ENCODE results near the gene GEMIN2.
"Not testable (repeated sequence)": the region's sequence is repeated elsewhere in the genome, so short reads cannot be mapped to it uniquely, and the experiment has no call there.

The GEMIN2 gene

DNA sequence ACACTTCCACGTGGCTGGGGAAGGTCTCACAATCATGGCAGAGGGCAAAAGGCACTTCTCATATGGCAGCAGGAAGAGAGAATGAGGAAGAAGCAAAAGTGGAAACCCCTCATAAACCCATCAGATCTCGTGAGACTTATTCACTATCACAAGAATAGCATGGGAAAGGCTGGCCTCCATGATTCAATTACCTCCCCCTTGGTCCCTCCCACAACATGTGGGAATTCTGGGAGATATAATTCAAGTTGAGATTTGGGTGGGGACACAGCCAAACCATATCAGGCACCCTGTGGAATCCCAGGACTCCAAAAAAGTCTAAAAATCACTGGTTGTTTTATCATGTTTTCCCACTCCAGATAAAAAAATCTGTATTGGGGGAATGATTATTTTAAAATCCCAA is 29.1 kb downstream of the GEMIN2 start:
- Mint-ChIP-seq H3K36me3 (peaks cover 23% of the 10 kb centered on the region), H3K27ac (peak overlapping the region; percentile 77)
- H3K4me3 Mint-ChIP-seq; H3K4me1 Mint-ChIP-seq; ATAC-seq (ENCODE audit: low read depth); DNase-seq (ENCODE audit: low spot score in 2 of 2); H3K9me3 Mint-ChIP-seq; H3K27me3 Mint-ChIP-seq: not testable (repeated sequence)

DNA sequence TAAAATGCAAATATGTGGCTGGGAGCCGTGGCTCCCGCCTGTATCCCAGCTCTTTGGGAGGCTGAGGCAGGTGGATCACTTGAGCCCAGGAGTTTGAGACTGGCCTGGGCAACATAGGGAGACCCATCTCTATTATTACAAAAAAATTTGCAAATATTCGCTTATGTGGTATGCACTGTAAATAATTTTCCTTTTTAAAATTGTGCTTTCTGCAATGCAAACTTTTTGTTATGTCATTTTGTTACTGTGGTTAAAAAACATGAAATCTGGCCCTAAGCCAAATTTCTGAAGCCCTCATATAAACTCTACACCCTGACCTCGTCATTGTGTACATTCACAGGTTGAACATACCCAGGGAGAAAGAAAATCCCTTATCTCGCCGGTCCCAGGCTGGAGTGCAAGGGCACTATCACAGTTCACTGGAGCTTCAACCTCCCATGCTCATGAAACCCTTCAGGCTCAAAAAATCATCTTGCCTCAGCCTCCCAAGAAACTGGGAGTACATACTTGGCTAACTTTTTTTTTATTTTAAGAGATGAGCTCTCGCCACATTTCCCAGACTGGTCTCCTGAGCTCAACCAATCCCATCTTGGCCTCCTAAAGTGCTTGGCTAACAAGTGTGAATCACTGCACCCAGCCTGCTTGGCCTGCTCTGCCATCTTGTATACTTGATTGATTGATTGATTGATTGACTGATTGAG is 31.3 kb downstream of the GEMIN2 start:
- H3K9me3 Mint-ChIP-seq = peaks cover 3% of the 10 kb centered on the region
- no peak overlapping the region for H3K27ac Mint-ChIP-seq
- H3K27me3 Mint-ChIP-seq = no peaks in the 10 kb centered on the region
- H3K4me1 Mint-ChIP-seq = peaks cover 6% of the 10 kb centered on the region
- ATAC-seq (ENCODE audit: low read depth) (no peak), DNase-seq (ENCODE audit: low spot score in 2 of 2) (no peak)
- H3K4me3 Mint-ChIP-seq = no peak overlapping the region
- peaks cover 22% of the 10 kb centered on the region for H3K36me3 Mint-ChIP-seq

DNA sequence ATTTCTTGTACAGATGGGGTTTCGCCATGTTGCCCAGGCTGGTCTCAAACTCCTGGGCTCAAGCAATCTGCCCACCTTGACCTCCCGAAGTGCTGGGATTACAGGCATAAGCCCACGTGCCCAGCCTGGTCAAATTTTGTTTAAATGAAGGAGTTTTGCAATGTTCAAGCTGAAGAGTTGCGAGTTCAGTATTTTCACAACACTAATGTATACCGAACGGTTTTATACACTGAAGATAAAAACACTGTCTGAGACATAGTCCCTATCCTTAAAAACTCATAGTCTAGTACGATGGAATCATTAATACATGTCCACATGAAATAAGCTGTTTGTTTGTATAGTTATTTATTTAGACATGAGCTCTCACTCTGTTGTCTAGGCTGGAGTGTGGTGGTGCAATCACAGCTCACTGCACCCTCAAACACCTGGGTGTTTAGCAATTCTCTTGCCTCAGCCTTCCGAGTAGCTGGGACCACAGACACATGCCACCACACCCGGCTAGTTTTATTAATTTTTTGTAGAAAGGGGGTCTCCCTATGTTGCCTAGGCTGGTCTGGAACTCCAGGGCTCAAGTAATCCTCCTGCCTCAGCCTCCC is 40.6 kb downstream of the GEMIN2 start:
- no peak for DNase-seq (ENCODE audit: low spot score in 2 of 2)
- H3K36me3 Mint-ChIP-seq = peaks cover 19% of the 10 kb centered on the region
- no peaks in the 10 kb centered on the region for H3K4me1 Mint-ChIP-seq
- ATAC-seq (ENCODE audit: low read depth) = no peak
- H3K9me3 Mint-ChIP-seq = no peaks in the 10 kb centered on the region
- no peak overlapping the region for H3K27ac Mint-ChIP-seq
- no peaks in the 10 kb centered on the region for H3K27me3 Mint-ChIP-seq
- no peak overlapping the region for H3K4me3 Mint-ChIP-seq

DNA sequence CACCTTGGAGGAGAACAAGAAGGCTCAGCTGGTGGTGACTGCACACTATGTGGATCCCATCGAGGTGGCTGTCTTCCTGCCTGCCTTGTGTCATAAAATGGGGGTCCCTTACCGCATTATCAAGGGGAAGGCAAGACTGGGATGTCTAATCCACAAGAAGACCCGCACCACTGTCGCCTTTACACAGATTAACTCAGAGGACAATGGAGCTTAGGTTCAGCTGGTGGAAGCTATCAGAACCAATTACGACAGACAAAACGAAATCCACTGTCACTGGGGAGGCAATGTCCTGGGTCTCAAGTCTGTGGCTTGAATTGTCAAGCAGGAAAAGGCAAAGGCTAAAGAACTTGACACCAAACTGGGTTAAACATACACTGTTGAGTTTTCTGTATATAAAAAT is 43.4 kb downstream of the GEMIN2 start:
- H3K4me3 Mint-ChIP-seq = no peak overlapping the region
- peaks cover 6% of the 10 kb centered on the region for H3K4me1 Mint-ChIP-seq
- ATAC-seq (ENCODE audit: low read depth) (no peak), DNase-seq (ENCODE audit: low spot score in 2 of 2) (no peak)
- peaks cover 17% of the 10 kb centered on the region for H3K36me3 Mint-ChIP-seq
- H3K27ac Mint-ChIP-seq = no peak overlapping the region
- no peaks in the 10 kb centered on the region for H3K9me3 Mint-ChIP-seq
- H3K27me3 Mint-ChIP-seq = no peaks in the 10 kb centered on the region

DNA sequence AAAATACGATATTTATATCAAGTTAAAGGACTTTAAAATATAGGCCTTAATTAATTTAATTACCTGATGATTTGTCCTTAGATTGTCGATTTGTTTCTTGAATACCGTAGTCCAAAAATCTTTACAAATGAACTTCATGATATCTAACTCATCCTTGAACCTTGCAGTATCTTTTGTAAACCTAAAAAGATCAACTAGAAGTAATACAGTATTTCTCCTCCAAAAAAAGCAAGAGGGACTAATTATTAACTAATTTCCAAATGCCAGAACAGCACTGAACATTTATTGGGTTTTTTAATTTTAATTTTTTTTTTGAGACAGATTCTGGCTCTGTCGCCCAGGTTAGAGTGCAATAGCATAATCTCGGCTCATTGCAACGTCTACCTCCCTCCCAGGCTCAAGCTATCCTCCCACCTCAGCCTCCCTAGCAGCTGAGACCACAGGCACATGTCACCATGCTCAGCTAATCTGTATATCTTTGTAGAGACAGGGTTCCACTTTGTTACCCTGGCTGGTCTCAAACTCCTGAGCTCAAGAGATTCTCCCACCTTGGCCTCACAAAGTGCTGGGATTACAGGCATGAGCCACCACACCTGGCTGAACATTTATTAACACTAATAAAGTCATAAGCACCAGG is 44.2 kb downstream of the GEMIN2 start:
- ATAC-seq (ENCODE audit: low read depth) (no peak), DNase-seq (ENCODE audit: low spot score in 2 of 2) (no peak)
- Mint-ChIP-seq H3K27me3 (no peaks in the 10 kb centered on the region), H3K4me3 (no peak overlapping the region), H3K4me1 (peaks cover 9% of the 10 kb centered on the region), H3K9me3 (no peaks in the 10 kb centered on the region), H3K36me3 (peaks cover 18% of the 10 kb centered on the region), H3K27ac (no peak overlapping the region)

DNA sequence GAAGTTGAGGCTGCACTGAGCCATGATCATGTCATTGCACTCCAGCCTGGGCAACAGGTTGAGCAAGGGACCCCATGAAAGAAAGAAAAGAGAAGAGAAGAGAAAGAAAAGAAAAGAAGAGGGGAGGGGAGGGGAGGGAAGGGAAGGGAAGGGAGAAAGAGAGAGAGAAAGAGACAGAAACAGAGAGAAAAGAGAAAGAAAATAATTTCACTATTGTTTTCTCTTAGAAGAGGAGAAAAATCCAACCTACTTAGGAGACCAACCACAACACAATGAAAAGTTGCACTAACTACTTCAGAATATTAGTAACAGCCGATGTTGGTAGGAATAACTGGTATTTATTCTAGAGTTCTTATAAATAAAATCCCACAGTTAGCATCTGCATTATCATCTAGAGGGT is 46.4 kb downstream of the GEMIN2 start:
- Mint-ChIP-seq H3K9me3 (no peaks in the 10 kb centered on the region), H3K27ac (no peak overlapping the region), H3K4me1 (peaks cover 15% of the 10 kb centered on the region), H3K36me3 (peaks cover 21% of the 10 kb centered on the region), H3K4me3 (no peak overlapping the region), H3K27me3 (no peaks in the 10 kb centered on the region)
- DNase-seq (ENCODE audit: low spot score in 2 of 2) = no peak
- ATAC-seq (ENCODE audit: low read depth) = no peak

DNA sequence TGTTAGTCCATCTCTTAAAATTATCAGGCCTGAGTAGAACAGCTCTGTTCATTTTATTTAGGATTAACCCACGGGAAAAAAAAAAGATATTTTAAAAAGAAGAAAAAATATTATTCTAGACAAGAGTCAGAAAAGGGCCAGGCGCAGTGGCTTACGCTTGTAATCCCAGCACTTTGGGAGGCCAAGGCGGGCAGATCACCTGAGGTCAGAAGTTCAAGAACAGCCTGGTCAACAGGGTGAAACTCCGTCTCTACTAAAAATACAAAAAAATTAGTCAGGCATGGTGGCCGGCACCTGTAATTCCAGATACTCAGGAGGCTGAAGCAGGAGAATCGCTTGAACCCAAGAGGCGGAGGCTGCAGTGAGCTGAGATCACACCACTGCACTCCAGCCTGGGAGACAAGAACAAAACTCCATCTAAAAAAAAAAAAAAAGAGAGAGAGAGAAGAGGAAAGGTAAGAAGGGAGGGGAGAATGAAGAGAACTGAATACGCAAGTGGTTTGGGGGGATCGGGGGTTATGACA is 53.7 kb downstream of the GEMIN2 start:
- H3K27ac Mint-ChIP-seq; H3K9me3 Mint-ChIP-seq; H3K4me3 Mint-ChIP-seq; H3K36me3 Mint-ChIP-seq; H3K27me3 Mint-ChIP-seq; DNase-seq (ENCODE audit: low spot score in 2 of 2); ATAC-seq (ENCODE audit: low read depth): not testable (repeated sequence)
- peaks cover 18% of the 10 kb centered on the region for H3K4me1 Mint-ChIP-seq

DNA sequence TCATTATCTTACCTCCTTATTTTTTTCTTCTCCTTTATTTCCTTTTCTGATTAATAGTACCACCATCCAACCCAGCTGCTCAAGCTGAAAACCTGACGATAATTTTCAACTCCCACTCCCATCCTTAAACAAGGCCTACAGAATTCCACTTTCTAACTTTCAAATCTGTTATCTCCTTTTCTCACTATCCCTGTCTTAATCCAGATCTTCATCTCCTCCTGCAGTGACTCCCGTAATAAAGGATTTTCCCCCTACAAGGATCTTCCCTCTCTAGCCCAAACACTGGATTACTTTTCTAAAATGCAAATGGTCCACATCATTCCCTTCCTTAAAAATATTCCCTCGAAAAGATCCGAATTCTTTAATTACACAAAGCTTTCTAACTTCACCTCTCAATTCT is 54.5 kb downstream of the GEMIN2 start:
- H3K27me3 Mint-ChIP-seq = no peaks in the 10 kb centered on the region
- peak overlapping the region; percentile 1 for H3K27ac Mint-ChIP-seq
- ATAC-seq (ENCODE audit: low read depth) (no peak), DNase-seq (ENCODE audit: low spot score in 2 of 2) (no peak)
- H3K4me3 Mint-ChIP-seq = peak overlapping the region; percentile 40
- peaks cover 5% of the 10 kb centered on the region for H3K36me3 Mint-ChIP-seq
- H3K4me1 Mint-ChIP-seq = peaks cover 18% of the 10 kb centered on the region
- no peaks in the 10 kb centered on the region for H3K9me3 Mint-ChIP-seq

DNA sequence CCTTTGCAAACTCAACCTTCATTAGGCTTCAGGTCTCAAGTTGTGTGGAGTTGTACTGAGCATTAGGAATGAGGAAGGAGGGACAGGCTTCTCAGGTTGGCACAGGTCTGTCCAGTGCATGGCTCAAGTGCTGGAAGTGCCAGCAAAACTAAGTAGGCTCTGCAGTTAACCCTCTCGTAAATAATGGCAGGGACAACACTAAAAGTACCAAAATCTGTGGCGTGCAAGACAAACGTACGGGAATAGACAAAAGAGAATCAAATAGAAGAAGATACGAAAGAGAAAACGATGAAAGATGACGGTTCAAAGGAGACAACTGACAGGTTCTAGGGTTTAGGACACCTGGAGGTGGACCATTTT is 55.4 kb downstream of the GEMIN2 start:
- Mint-ChIP-seq H3K36me3 (peaks cover 2% of the 10 kb centered on the region), H3K27ac (peak overlapping the region; percentile 97), H3K9me3 (no peaks in the 10 kb centered on the region), H3K4me3 (peak overlapping the region; percentile 85), H3K4me1 (peaks cover 20% of the 10 kb centered on the region), H3K27me3 (no peaks in the 10 kb centered on the region)
- DNase-seq (ENCODE audit: low spot score in 2 of 2) (no peak), ATAC-seq (ENCODE audit: low read depth) (no peak)

DNA sequence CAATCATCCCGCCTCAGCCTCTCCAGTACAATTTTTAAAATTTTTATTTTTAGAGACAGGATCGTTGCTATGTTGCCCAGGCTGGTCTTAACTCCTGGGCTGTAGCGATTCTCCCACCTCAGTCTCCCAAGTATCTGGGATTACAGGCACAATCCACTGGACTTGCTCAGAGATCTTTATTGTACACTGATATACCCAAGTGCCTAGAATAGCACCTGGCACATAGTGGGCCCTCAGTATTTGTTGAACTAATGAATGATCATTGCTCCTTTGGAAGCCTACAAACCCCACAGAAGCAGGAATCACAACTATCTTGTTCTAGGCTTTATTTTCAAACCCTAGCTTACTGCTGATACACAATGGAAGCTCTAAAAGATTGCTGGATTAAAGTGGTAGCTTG is 59.1 kb downstream of the GEMIN2 start:
- peak overlapping the region; percentile 41 for H3K4me3 Mint-ChIP-seq
- H3K9me3 Mint-ChIP-seq = no peaks in the 10 kb centered on the region
- ATAC-seq (ENCODE audit: low read depth) (no peak), DNase-seq (ENCODE audit: low spot score in 2 of 2) (no peak)
- peaks cover 9% of the 10 kb centered on the region for H3K36me3 Mint-ChIP-seq
- peaks cover 18% of the 10 kb centered on the region for H3K4me1 Mint-ChIP-seq
- H3K27ac Mint-ChIP-seq = peak overlapping the region; percentile 41
- no peaks in the 10 kb centered on the region for H3K27me3 Mint-ChIP-seq

DNA sequence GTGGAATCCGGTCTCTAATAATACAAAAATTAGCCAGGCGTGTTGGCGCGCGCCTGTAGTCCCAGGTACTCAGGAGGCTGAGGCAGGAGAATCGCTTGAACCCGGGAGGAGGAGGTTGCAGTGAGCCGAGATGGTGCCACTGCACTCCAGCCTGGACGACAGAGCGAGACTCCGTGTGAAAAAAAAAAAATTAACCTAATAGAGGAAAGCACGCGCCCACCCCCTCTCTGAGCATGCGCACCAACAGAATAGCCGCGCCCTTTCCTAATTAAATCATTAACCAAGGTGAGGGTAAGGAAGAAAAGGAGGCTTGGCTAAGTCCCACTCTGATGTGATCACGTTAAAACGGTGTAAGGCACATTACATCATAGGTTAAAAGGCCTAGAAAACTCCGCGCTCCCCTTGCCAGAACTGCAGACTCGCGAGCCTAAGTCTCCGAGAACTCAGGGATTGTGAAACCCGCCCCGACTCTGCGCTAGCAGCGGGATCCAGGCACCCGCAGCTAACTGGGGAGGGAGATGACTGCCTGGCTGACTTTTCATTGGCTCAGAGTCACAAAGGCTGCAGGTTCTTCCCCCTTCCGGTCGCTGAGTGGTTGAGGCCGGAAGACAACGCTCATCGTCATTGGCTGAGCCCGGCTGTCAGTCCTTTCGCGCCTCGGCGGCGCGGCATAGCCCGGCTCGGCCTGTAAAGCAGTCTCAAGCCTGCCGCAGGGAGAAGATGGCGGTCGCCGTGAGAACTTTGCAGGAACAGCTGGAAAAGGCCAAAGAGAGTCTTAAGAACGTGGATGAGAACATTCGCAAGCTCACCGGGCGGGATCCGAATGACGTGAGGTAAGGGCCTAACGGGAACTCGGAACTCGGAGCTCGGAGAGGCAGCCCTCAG is 60.7 kb downstream of the GEMIN2 start, which contains the start of gene PNN:
Gene PNN (plus strand): TSS at position 695 of the 885 bp plus-strand sequence. CDS start 26 bp downstream, at position 721.
- Mint-ChIP-seq H3K36me3 (peaks cover 16% of the 10 kb centered on the region), H3K9me3 (no peaks in the 10 kb centered on the region), H3K27ac (peak within 1 kb of the TSS; percentile 98), H3K4me1 (peaks cover 7% of the 10 kb centered on the region), H3K4me3 (peak within 1 kb of the TSS; percentile 95), H3K27me3 (no peaks in the 10 kb centered on the region)
- peak; percentile 80 to 95 for DNase-seq (ENCODE audit: low spot score in 2 of 2)
- ATAC-seq (ENCODE audit: low read depth) = peak; percentile 81

DNA sequence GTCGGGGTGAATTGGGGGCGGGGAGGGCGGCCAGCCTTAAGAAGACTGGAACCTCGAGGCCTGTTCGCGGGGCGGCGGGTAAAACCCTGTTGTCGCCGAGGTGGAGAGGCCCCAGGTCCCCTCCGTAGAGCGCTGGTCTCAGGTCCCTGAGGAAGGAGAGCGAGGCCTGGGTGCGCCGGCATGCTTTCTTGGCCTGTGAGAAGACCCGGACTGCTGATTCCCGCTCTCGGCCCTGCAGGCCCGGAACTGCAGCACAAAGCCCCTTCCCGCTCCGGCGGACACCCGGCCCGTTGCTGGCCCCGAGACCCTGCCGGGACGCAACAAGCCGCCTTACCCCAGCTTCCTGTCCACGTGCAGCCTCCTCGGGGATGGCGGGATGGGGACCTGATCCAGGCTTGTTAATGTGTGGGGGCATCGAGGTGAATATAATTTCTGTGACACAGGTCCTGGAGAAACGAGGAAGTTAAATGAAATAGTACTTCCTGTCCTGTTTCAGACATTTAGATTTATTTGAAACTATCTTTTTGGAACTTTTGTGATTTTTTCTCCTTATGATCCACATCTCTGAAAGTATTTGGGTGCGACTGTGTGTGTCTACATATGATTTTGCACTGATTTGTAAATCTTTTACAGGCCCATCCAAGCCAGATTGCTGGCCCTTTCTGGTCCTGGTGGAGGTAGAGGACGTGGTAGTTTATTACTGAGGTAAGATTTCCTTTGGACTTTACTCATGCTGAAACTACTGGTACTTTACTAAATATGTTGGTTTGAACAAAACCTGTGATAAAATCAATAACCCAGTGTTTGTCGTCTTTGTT is 61.5 kb downstream of the GEMIN2 start:
- H3K4me3 Mint-ChIP-seq = peak overlapping the region; percentile 95
- H3K9me3 Mint-ChIP-seq = no peaks in the 10 kb centered on the region
- ATAC-seq (ENCODE audit: low read depth) (peak; percentile 3), DNase-seq (ENCODE audit: low spot score in 2 of 2) (peak in 1 of 2 donors; percentile 56)
- peaks cover 17% of the 10 kb centered on the region for H3K36me3 Mint-ChIP-seq
- H3K27me3 Mint-ChIP-seq = no peaks in the 10 kb centered on the region
- H3K4me1 Mint-ChIP-seq = peaks cover 7% of the 10 kb centered on the region
- peak overlapping the region; percentile 98 for H3K27ac Mint-ChIP-seq

Measured in memory B cell (primary cell).